ENCODE measurements around the gene RBBP4. TPM values are rescaled to one million over a fixed set of nuclear protein-coding genes. Genes with fewer than 3 reads are reported as not detected.
A peak's percentile ranks its signal among the peaks of the same experiment; 100 is the strongest.

Gene RBBP4
- total RNA-seq, 1 donor = 109 TPM

- no peak overlapping the region for H3K4me3 ChIP-seq (ENCODE audit: low read depth, low read length)
- DNase-seq (ENCODE audit: low read depth) = no peak
- no peak for TF ChIP-seq CTCF (IDR thresholded peaks at IDR 0.05; ENCODE audit: insufficient read depth, low read length)
Observed at GRCh38 chr1:32613472-32613871, 37.5 kb upstream of the RBBP4 start.

DNA sequence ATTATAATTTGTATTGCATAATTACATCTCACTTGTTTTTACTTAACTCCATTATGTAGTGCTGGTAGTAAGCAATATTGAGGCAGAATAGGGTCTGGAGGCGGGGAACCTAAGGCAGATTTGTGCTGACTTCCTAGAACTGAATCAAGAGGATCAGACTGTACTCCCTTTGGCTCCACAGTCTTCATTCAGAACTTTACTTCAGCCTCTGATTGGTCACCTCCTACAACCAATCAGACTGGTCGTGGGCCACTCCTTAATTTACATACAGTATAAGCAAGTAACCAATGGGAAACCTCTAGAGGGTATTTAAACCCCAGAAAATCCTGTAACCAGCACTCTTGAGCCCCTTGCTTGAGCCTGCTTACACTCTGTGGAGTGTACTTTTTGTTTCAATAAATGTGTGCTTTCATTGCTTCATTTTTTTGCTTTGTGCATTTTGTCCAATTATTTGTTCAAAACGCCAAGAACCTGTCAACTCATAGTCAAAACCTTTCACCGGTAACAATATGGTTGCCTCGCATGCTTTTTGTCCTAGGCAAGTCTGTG lies 32.3 kb upstream of the RBBP4 start:
- peak; percentile 4 for DNase-seq (ENCODE audit: low read depth)
- H3K4me3 ChIP-seq (ENCODE audit: low read depth, low read length) = no peak overlapping the region
- TF ChIP-seq CTCF (IDR thresholded peaks at IDR 0.05; ENCODE audit: insufficient read depth, low read length) = no peak

GRCh38 chr1:32619701-32620485 lies 31.1 kb upstream of the RBBP4 start:
- H3K4me3 ChIP-seq (ENCODE audit: low read depth, low read length) = no peak overlapping the region
- peak; percentile 65 for DNase-seq (ENCODE audit: low read depth)
- TF ChIP-seq CTCF (IDR thresholded peaks at IDR 0.05; ENCODE audit: insufficient read depth, low read length) = peak; percentile 30

DNA sequence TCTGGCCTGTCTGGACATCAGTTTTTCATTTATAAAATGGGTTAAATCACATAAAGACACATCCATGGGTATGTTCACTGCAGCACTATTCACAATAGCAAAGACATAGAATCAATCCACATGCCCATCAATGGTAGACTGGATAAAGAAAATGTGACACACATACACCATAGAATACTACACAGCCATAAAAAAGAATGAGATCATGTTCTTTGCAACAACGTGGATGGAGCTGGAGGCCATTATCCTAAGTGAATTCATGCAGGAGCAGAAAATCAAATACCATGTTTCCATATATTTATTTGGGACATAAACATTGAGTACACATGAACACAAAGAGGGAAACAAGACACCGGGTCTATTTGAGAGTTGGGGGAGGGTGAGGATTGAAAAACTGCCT lies 28.8 kb upstream of the RBBP4 start:
- H3K4me3 ChIP-seq (ENCODE audit: low read depth, low read length) = no peak overlapping the region
- no peak for TF ChIP-seq CTCF (IDR thresholded peaks at IDR 0.05; ENCODE audit: insufficient read depth, low read length)

DNA sequence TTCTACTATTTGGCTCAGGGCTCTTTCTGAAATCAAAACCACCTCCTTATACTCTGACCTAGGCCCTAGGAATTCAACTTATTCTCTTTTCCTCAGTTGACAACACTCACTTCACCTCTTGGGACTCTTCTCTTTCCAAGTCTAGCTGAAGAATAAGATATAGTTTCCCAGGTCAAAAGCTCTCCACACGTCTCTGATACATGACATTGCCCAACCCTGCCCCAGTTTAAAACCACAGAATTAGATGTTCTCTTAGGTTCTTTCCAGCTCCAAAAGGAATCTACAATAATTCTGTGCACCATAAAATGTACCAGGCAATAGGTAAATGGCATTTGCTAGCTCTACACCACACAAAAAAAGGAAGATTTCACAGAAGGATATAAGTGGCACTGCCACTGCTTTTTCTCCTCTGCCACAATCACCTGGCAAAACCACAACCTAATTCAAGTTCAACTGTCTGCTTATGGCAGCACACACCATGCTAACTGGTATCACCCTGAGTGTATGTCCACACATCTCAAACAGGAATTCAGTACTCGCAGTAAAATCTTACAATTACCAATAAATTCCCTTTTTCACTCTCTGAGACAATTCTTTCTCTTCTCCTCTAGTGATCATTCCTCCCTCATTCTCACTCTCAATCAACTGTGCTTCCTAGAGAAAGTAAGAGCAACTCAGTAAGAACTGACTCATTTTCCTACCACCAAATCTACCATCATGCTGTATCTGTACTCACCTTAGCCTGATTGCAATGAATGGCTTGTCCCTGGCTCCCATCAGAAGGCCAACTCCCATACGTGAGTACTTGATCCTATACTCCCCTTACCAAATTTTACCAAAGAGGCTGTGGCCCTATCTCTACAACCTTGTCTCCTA lies 28.0 kb upstream of the RBBP4 start:
- no peak for TF ChIP-seq CTCF (IDR thresholded peaks at IDR 0.05; ENCODE audit: insufficient read depth, low read length)
- no peak overlapping the region for H3K4me3 ChIP-seq (ENCODE audit: low read depth, low read length)
- no peak for DNase-seq (ENCODE audit: low read depth)

More for the DNA sequence above, 28.8 kb upstream of the RBBP4 start:
- no peak for DNase-seq (ENCODE audit: low read depth)

GRCh38 chr1:32623775-32624174 lies 27.2 kb upstream of the RBBP4 start:
- no peak for TF ChIP-seq CTCF (IDR thresholded peaks at IDR 0.05; ENCODE audit: insufficient read depth, low read length)
- H3K4me3 ChIP-seq (ENCODE audit: low read depth, low read length) = no peak overlapping the region
- DNase-seq (ENCODE audit: low read depth) = no peak

All from fibroblast of the aortic adventitia (primary cell).